Measurements from ENCODE around the gene TLK1. TPM values are rescaled to one million over a fixed set of nuclear protein-coding genes. Genes with fewer than 3 reads are reported as not detected.

Gene TLK1
- total RNA-seq, 1 donor from 2014 or later: 14.6 TPM

GRCh38 chr2:170973225-170973491 lies 187.5 kb downstream of the TLK1 start:
- Histone ChIP-seq H3K27ac (ENCODE audit: low read depth, low read length) (no peak overlapping the region), H3K4me1 (ENCODE audit: control insufficient read depth in 3 of 3, insufficient read depth in 3 of 3, low read length in 3 of 3) (peaks cover 0 to 8% (median 6%) of the 10 kb centered on the region in 3 donors), H3K9ac (ENCODE audit: low read depth in 1 of 3, low read length in 3 of 3) (peak overlapping the region; percentile 34 to 80 (median 57)), H3K27me3 (ENCODE audit: control insufficient read depth in 3 of 3, insufficient read depth in 3 of 3, low read length in 3 of 3) (no peaks in the 10 kb centered on the region), H3K36me3 (ENCODE audit: control insufficient read depth in 3 of 3, insufficient read depth in 3 of 3, low read length in 3 of 3) (peaks cover 0 to 2% (median 1%) of the 10 kb centered on the region in 3 donors), H3K9me3 (ENCODE audit: control insufficient read depth in 3 of 3, low read length in 3 of 3) (no peaks in the 10 kb centered on the region), H3K4me3 (ENCODE audit: low read length in 3 of 3) (peak overlapping the region; percentile 66 to 85 (median 84))

GRCh38 chr2:170972296-170973224 lies 188.1 kb downstream of the TLK1 start:
- Histone ChIP-seq H3K9me3 (ENCODE audit: control insufficient read depth in 3 of 3, low read length in 3 of 3) (no peaks in the 10 kb centered on the region), H3K4me3 (ENCODE audit: low read length in 3 of 3) (peak overlapping the region; percentile 66 to 85 (median 84)), H3K27ac (ENCODE audit: low read depth, low read length) (no peak overlapping the region), H3K27me3 (ENCODE audit: control insufficient read depth in 3 of 3, insufficient read depth in 3 of 3, low read length in 3 of 3) (no peaks in the 10 kb centered on the region), H3K9ac (ENCODE audit: low read depth in 1 of 3, low read length in 3 of 3) (peak overlapping the region in 1 of 3 donors; percentile 38), H3K36me3 (ENCODE audit: control insufficient read depth in 3 of 3, insufficient read depth in 3 of 3, low read length in 3 of 3) (peaks cover 2 to 7% (median 3%) of the 10 kb centered on the region in 3 donors), H3K4me1 (ENCODE audit: control insufficient read depth in 3 of 3, insufficient read depth in 3 of 3, low read length in 3 of 3) (peaks cover 0 to 8% (median 6%) of the 10 kb centered on the region in 3 donors)

GRCh38 chr2:170971071-170971470 lies 189.6 kb downstream of the TLK1 start:
- H3K4me1 ChIP-seq (ENCODE audit: control insufficient read depth in 3 of 3, insufficient read depth in 3 of 3, low read length in 3 of 3): peaks cover 0 to 8% (median 6%) of the 10 kb centered on the region in 3 donors
- no peaks in the 10 kb centered on the region for H3K27me3 ChIP-seq (ENCODE audit: control insufficient read depth in 3 of 3, insufficient read depth in 3 of 3, low read length in 3 of 3)
- peaks cover 11 to 21% (median 15%) of the 10 kb centered on the region in 3 donors for H3K36me3 ChIP-seq (ENCODE audit: control insufficient read depth in 3 of 3, insufficient read depth in 3 of 3, low read length in 3 of 3)
- H3K4me3 ChIP-seq (ENCODE audit: low read length in 3 of 3): no peak overlapping the region
- H3K9ac ChIP-seq (ENCODE audit: low read depth in 1 of 3, low read length in 3 of 3): no peak overlapping the region
- H3K9me3 ChIP-seq (ENCODE audit: control insufficient read depth in 3 of 3, low read length in 3 of 3): no peaks in the 10 kb centered on the region
- no peak overlapping the region for H3K27ac ChIP-seq (ENCODE audit: low read depth, low read length)

GRCh38 chr2:170969872-170970496 lies 190.7 kb downstream of the TLK1 start:
- H3K36me3 ChIP-seq (ENCODE audit: control insufficient read depth in 3 of 3, insufficient read depth in 3 of 3, low read length in 3 of 3): peaks cover 21 to 26% (median 25%) of the 10 kb centered on the region in 3 donors
- peaks cover 0 to 8% (median 6%) of the 10 kb centered on the region in 3 donors for H3K4me1 ChIP-seq (ENCODE audit: control insufficient read depth in 3 of 3, insufficient read depth in 3 of 3, low read length in 3 of 3)
- no peak overlapping the region for H3K9ac ChIP-seq (ENCODE audit: low read depth in 1 of 3, low read length in 3 of 3)
- H3K27ac ChIP-seq (ENCODE audit: low read depth, low read length): no peak overlapping the region
- no peaks in the 10 kb centered on the region for H3K27me3 ChIP-seq (ENCODE audit: control insufficient read depth in 3 of 3, insufficient read depth in 3 of 3, low read length in 3 of 3)
- no peak overlapping the region for H3K4me3 ChIP-seq (ENCODE audit: low read length in 3 of 3)
- H3K9me3 ChIP-seq (ENCODE audit: control insufficient read depth in 3 of 3, low read length in 3 of 3): no peaks in the 10 kb centered on the region

GRCh38 chr2:170969030-170969429 lies 191.7 kb downstream of the TLK1 start:
- Histone ChIP-seq H3K9me3 (ENCODE audit: control insufficient read depth in 3 of 3, low read length in 3 of 3) (no peaks in the 10 kb centered on the region), H3K4me1 (ENCODE audit: control insufficient read depth in 3 of 3, insufficient read depth in 3 of 3, low read length in 3 of 3) (peaks cover 0 to 8% (median 6%) of the 10 kb centered on the region in 3 donors), H3K4me3 (ENCODE audit: low read length in 3 of 3) (no peak overlapping the region), H3K9ac (ENCODE audit: low read depth in 1 of 3, low read length in 3 of 3) (no peak overlapping the region), H3K36me3 (ENCODE audit: control insufficient read depth in 3 of 3, insufficient read depth in 3 of 3, low read length in 3 of 3) (peaks cover 23 to 29% (median 29%) of the 10 kb centered on the region in 3 donors), H3K27ac (ENCODE audit: low read depth, low read length) (no peak overlapping the region), H3K27me3 (ENCODE audit: control insufficient read depth in 3 of 3, insufficient read depth in 3 of 3, low read length in 3 of 3) (no peaks in the 10 kb centered on the region)

GRCh38 chr2:170968205-170969003 lies 192.3 kb downstream of the TLK1 start:
- H3K9ac ChIP-seq (ENCODE audit: low read depth in 1 of 3, low read length in 3 of 3): no peak overlapping the region
- H3K27ac ChIP-seq (ENCODE audit: low read depth, low read length): no peak overlapping the region
- H3K27me3 ChIP-seq (ENCODE audit: control insufficient read depth in 3 of 3, insufficient read depth in 3 of 3, low read length in 3 of 3): no peaks in the 10 kb centered on the region
- no peak overlapping the region for H3K4me3 ChIP-seq (ENCODE audit: low read length in 3 of 3)
- H3K36me3 ChIP-seq (ENCODE audit: control insufficient read depth in 3 of 3, insufficient read depth in 3 of 3, low read length in 3 of 3): peaks cover 23 to 35% (median 35%) of the 10 kb centered on the region in 3 donors
- no peaks in the 10 kb centered on the region for H3K9me3 ChIP-seq (ENCODE audit: control insufficient read depth in 3 of 3, low read length in 3 of 3)
- H3K4me1 ChIP-seq (ENCODE audit: control insufficient read depth in 3 of 3, insufficient read depth in 3 of 3, low read length in 3 of 3): peaks cover 0 to 8% (median 6%) of the 10 kb centered on the region in 3 donors

GRCh38 chr2:170967553-170967952 lies 193.1 kb downstream of the TLK1 start:
- Histone ChIP-seq H3K36me3 (ENCODE audit: control insufficient read depth in 3 of 3, insufficient read depth in 3 of 3, low read length in 3 of 3) (peaks cover 27 to 41% (median 39%) of the 10 kb centered on the region in 3 donors), H3K4me1 (ENCODE audit: control insufficient read depth in 3 of 3, insufficient read depth in 3 of 3, low read length in 3 of 3) (peaks cover 0 to 2% (median 0%) of the 10 kb centered on the region in 3 donors), H3K27me3 (ENCODE audit: control insufficient read depth in 3 of 3, insufficient read depth in 3 of 3, low read length in 3 of 3) (no peaks in the 10 kb centered on the region), H3K27ac (ENCODE audit: low read depth, low read length) (no peak overlapping the region), H3K9ac (ENCODE audit: low read depth in 1 of 3, low read length in 3 of 3) (no peak overlapping the region), H3K9me3 (ENCODE audit: control insufficient read depth in 3 of 3, low read length in 3 of 3) (no peaks in the 10 kb centered on the region), H3K4me3 (ENCODE audit: low read length in 3 of 3) (no peak overlapping the region)

GRCh38 chr2:170966648-170967396 lies 193.9 kb downstream of the TLK1 start:
- Histone ChIP-seq H3K9me3 (ENCODE audit: control insufficient read depth in 3 of 3, low read length in 3 of 3) (no peaks in the 10 kb centered on the region), H3K27ac (ENCODE audit: low read depth, low read length) (no peak overlapping the region), H3K27me3 (ENCODE audit: control insufficient read depth in 3 of 3, insufficient read depth in 3 of 3, low read length in 3 of 3) (no peaks in the 10 kb centered on the region), H3K4me3 (ENCODE audit: low read length in 3 of 3) (no peak overlapping the region), H3K36me3 (ENCODE audit: control insufficient read depth in 3 of 3, insufficient read depth in 3 of 3, low read length in 3 of 3) (peaks cover 32 to 48% (median 46%) of the 10 kb centered on the region in 3 donors), H3K9ac (ENCODE audit: low read depth in 1 of 3, low read length in 3 of 3) (no peak overlapping the region), H3K4me1 (ENCODE audit: control insufficient read depth in 3 of 3, insufficient read depth in 3 of 3, low read length in 3 of 3) (no peaks in the 10 kb centered on the region)

GRCh38 chr2:170965446-170966225 lies 195.1 kb downstream of the TLK1 start:
- Histone ChIP-seq H3K9ac (ENCODE audit: low read depth in 1 of 3, low read length in 3 of 3) (no peak overlapping the region), H3K36me3 (ENCODE audit: control insufficient read depth in 3 of 3, insufficient read depth in 3 of 3, low read length in 3 of 3) (peaks cover 42 to 60% (median 57%) of the 10 kb centered on the region in 3 donors), H3K27me3 (ENCODE audit: control insufficient read depth in 3 of 3, insufficient read depth in 3 of 3, low read length in 3 of 3) (no peaks in the 10 kb centered on the region), H3K4me3 (ENCODE audit: low read length in 3 of 3) (no peak overlapping the region), H3K4me1 (ENCODE audit: control insufficient read depth in 3 of 3, insufficient read depth in 3 of 3, low read length in 3 of 3) (no peaks in the 10 kb centered on the region), H3K27ac (ENCODE audit: low read depth, low read length) (no peak overlapping the region), H3K9me3 (ENCODE audit: control insufficient read depth in 3 of 3, low read length in 3 of 3) (no peaks in the 10 kb centered on the region)
